SH-SY5Y (cell line): Measurements from ENCODE around the gene OCA2.

Source experiments
- GATA2 ChIP-seq: IDR thresholded peaks from 2 replicates; pipeline ENCODE4 v1.6.1; 2011; ENCODE audit warnings: mild to moderate bottlenecking, low read depth, low read length
- GATA3 ChIP-seq: IDR thresholded peaks from 2 replicates; pipeline ENCODE4 v1.6.1; 2011; ENCODE audit warnings: low read depth, mild to moderate bottlenecking, low read length, moderate library complexity

- TF ChIP-seq GATA2 (no peak), GATA3 (no peak)
These were observed 267.5 kb downstream of the OCA2 start for GRCh38 chr15:27831384-27832236.
